Left lung (tissue), 10 donors: ENCODE data around the gene TACR1. TPM values are rescaled to one million over a fixed set of nuclear protein-coding genes. Genes with fewer than 3 reads are reported as not detected.

ENCODE experiments used
- ATAC-seq: fragments of 200-7000 bp; cut with Tn5 transposase; one replicate; pipeline ENCODE4 v1.9.1; 2020; ENCODE audit warnings: moderate library complexity
- DNase-seq, 4 donors: peaks; one replicate each; pipeline ENCODE4 v3.0.0-alpha.2; 2013 to 2020
- H3K27ac ChIP-seq, 2 donors: fragments of 200-600 bp; sonication (generic) in 1 of 2; one replicate each; pipeline versions ENCODE4 v1.5.0 to v1.8.0; 2020 to 2021
- H3K27me3 ChIP-seq, 2 donors: fragments of 200-600 bp; sonication (generic) in 1 of 2; one replicate each; pipeline versions ENCODE4 v1.5.0 to v1.8.0; 2020 to 2021
- H3K36me3 ChIP-seq, 2 donors: fragments of 200-600 bp; sonication (generic) in 1 of 2; one replicate each; pipeline versions ENCODE4 v1.5.0 to v1.8.0; 2020 to 2021
- H3K4me1 ChIP-seq, 2 donors: fragments of 200-600 bp; one replicate each; pipeline ENCODE4 v1.8.0; 2021
- H3K4me3 ChIP-seq, 2 donors: fragments of 200-600 bp; sonication (generic) in 1 of 2; one replicate each; pipeline versions ENCODE4 v1.5.0 to v1.8.0; 2020 to 2021; ENCODE audit warnings: mild to moderate bottlenecking in 1 of 2
- H3K9me3 ChIP-seq, 2 donors: fragments of 200-600 bp; sonication (generic) in 1 of 2; one replicate each; pipeline versions ENCODE4 v1.5.0 to v1.8.0; 2020 to 2021
- intact Hi-C, 2 donors: fragments of 100-400 bp; cut with DNase I; formaldehyde crosslinking; loops; one replicate each; pipeline versions ENCODE4 v1.11.2 to v1.14.2; 2022
- polyA plus RNA-seq, 6 donors: library from polyadenylated mRNA; unstranded; fragments of 120-200 nt; gene quantifications; one replicate each; pipeline ENCODE4 v1.2.1, GENCODE V29; 2013; ENCODE audit not compliant: insufficient read length in 6 of 6
- total RNA-seq, 2 donors: library from RNA; stranded (reverse); fragmentation: NEBNext Ultra II Directional; extraction: Animal tissue kit (Norgen Biotek cat#: 25700); gene quantifications; one replicate each; pipeline ENCODE4 v1.2.1, GENCODE V29; 2021
- TF ChIP-seq, protein P1 (sequence below), 2 donors: fragments of 200-600 bp; sonication (generic) in 1 of 2; IDR thresholded peaks; one replicate each; pipeline versions ENCODE4 v1.5.0 to v1.8.0; 2021; ENCODE audit warnings: antibody characterized with exemption in 2 of 2
- donor health status: DM: no; HTN: yes; CAD: no.
- donor health status: DM: no; HTN: no; CAD: no.

TACR1 gene
- total and polyA plus RNA-seq, 8 donors, result 0.09 to 3.2 (median 2.2) TPM

DNA sequence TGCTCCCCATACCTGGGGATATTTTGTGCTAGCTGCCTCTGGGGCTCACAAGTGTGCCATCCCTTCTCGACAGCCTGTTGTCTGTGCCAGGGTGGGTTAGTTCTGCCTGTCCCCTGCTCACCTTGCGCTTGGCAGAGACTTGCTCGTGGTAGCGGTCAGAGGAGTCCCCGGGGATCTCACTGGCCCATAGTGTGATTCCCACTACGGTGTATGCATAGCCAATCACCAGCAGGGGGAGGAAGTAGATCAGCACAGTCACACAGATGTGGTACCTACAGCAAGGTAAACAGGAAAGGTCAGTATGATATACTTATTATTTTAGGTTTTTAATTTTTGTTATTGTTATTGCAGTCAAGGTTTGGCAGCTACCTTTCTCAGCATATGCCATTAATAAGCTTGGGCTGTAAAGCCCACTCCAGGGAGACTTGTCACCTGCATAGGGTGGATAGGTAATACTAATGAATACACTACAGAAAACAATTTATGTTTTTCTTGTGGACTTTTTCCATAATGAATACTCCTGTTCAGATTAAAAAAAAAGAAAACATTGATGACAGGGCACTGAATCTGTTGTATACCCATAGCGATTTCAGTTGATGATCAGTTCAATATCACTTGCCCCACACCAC lies 145.7 kb downstream of the TACR1 start:
- Histone ChIP-seq H3K27ac (no peak overlapping the region), H3K36me3 (no peaks in the 10 kb centered on the region), H3K9me3 (no peaks in the 10 kb centered on the region), H3K4me3 (no peak overlapping the region), H3K4me1 (no peaks in the 10 kb centered on the region), H3K27me3 (no peaks in the 10 kb centered on the region)
- DNase-seq (peak in 1 of 4 donors; percentile 19), ATAC-seq (peak; percentile 91)
- intact Hi-C loops, result no loop called here
- TF ChIP-seq, protein P1, sequence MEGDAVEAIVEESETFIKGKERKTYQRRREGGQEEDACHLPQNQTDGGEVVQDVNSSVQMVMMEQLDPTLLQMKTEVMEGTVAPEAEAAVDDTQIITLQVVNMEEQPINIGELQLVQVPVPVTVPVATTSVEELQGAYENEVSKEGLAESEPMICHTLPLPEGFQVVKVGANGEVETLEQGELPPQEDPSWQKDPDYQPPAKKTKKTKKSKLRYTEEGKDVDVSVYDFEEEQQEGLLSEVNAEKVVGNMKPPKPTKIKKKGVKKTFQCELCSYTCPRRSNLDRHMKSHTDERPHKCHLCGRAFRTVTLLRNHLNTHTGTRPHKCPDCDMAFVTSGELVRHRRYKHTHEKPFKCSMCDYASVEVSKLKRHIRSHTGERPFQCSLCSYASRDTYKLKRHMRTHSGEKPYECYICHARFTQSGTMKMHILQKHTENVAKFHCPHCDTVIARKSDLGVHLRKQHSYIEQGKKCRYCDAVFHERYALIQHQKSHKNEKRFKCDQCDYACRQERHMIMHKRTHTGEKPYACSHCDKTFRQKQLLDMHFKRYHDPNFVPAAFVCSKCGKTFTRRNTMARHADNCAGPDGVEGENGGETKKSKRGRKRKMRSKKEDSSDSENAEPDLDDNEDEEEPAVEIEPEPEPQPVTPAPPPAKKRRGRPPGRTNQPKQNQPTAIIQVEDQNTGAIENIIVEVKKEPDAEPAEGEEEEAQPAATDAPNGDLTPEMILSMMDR (IDR thresholded peaks at IDR 0.05), result peak; percentile 43 to 56

DNA sequence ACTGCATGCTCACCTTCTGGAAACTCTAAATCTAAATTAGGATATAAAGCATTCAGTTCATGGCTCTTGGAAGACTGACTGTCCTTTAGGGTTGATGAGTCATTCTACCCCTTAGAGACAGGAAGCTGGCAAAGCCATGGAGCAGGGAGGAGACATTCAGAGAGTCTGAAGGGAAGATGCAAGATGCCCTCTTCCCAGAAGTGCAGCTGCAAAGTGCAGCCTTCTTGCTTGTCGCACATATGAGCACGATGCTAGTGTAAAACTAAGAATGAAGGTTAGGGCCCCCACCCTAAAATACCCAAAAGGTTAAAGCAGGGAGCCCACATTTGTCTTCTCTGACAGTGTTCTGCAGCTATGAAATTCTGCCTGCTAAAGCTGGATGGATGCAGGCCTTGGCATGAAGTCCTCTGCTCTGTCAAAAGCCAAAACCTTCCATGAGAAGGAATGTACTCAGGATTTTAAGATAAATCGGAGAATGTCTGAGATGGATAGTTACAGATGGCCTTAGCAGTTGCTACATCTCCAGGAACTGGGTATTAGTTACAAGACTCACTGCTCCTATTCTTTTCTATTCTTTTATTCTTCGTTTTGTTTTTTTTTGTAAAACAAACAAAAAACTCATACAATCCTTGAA lies 151.2 kb downstream of the TACR1 start:
- Histone ChIP-seq H3K27me3 (no peaks in the 10 kb centered on the region), H3K27ac (no peak overlapping the region), H3K36me3 (no peaks in the 10 kb centered on the region), H3K4me1 (no peaks in the 10 kb centered on the region), H3K9me3 (no peaks in the 10 kb centered on the region), H3K4me3 (no peak overlapping the region)
- intact Hi-C loops, result no loop called here
- peak; percentile 53 for ATAC-seq
- no peak for DNase-seq
- TF ChIP-seq, protein P1 (IDR thresholded peaks at IDR 0.05), result no peak

DNA sequence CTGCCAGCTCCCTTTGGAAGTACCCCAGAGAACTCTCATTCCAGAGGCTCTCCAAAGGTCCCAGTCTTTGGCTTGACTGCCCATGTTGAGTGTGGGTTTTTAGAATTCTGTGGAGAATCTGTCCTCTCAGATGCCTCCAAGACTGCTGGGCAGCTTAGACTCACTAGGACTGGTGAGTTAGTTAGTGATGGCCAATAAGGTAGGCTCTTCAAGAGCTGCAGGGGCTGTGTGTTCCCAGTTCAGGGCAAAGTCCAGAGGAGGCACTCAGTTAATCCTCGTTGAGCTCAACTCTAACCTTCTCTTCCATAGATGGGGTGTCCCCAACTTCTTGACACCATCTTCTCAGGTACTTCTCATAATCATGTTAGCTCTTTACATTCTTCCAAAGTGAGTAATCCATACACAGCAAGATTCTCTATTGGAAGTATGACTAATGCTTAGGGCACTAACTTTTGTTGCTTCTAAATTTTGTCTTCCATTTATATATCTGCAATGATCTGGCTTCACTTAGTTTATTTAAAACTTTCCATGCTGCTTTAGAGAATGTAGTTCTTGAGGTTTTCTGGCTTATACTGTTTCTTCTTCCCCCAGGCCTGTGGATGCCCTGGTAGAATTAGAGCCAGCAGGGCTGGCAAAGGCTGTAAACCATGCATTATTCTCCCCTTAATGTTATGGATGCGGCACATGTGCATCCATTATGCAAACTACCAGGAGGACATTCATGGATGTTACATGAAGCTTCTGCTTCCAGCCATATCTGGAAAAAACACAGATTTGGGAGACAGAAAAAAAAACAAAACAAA lies 151.9 kb downstream of the TACR1 start:
- intact Hi-C loops, result no loop called here
- no peaks in the 10 kb centered on the region for H3K9me3 ChIP-seq
- H3K36me3 ChIP-seq, result no peaks in the 10 kb centered on the region
- TF ChIP-seq, protein P1 (IDR thresholded peaks at IDR 0.05), result no peak
- no peaks in the 10 kb centered on the region for H3K27me3 ChIP-seq
- H3K27ac ChIP-seq, result peak overlapping the region in 1 of 2 donors; percentile 28
- DNase-seq (no peak), ATAC-seq (peak; percentile 42)
- H3K4me3 ChIP-seq, result no peak overlapping the region
- H3K4me1 ChIP-seq, result no peaks in the 10 kb centered on the region

GRCh38 chr2:75045526-75046050 lies 153.7 kb downstream of the TACR1 start:
- H3K36me3 ChIP-seq, result no peaks in the 10 kb centered on the region
- no peaks in the 10 kb centered on the region for H3K9me3 ChIP-seq
- intact Hi-C loops, result no loop called here
- H3K4me3 ChIP-seq, result no peak overlapping the region
- ATAC-seq (no peak), DNase-seq (no peak)
- no peak overlapping the region for H3K27ac ChIP-seq
- no peaks in the 10 kb centered on the region for H3K27me3 ChIP-seq
- TF ChIP-seq, protein P1 (IDR thresholded peaks at IDR 0.05), result no peak
- peaks cover 0 to 4% of the 10 kb centered on the region in 2 donors for H3K4me1 ChIP-seq

DNA sequence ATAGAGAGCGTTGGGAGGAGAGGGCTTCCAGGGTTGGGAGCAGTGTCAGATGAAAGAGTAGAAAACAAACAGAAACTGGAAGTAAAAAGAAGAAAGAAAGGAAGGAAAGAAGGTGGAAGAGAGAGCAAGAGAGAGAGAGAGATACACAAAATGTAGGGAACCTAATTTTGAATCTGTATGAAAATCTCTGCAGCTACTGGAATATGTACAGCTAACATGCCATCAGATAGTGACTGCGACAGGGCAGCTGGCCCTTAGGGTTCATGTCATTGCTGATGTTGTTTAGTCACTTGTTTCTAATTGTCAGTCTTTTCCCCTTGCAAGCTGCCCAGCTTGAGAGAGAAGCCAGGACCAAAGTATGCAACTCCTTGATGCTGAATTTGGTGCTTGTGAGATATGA lies 155.0 kb downstream of the TACR1 start:
- H3K4me1 ChIP-seq, result peaks cover 0 to 4% of the 10 kb centered on the region in 2 donors
- no peak for ATAC-seq
- TF ChIP-seq, protein P1 (IDR thresholded peaks at IDR 0.05), result no peak

More for the DNA sequence above, 155.0 kb downstream of the TACR1 start:
- H3K9me3 ChIP-seq, result no peaks in the 10 kb centered on the region
- H3K36me3 ChIP-seq, result no peaks in the 10 kb centered on the region
- no peak overlapping the region for H3K4me3 ChIP-seq
- H3K27ac ChIP-seq, result no peak overlapping the region
- intact Hi-C loops, result no loop called here
- H3K27me3 ChIP-seq, result no peaks in the 10 kb centered on the region
- DNase-seq, result no peak
